ENCODE data around the gene EMCN.
"Not testable (repeated sequence)": the region's sequence is repeated elsewhere in the genome, so short reads cannot be mapped to it uniquely, and the experiment has no call there.

The EMCN gene

DNA sequence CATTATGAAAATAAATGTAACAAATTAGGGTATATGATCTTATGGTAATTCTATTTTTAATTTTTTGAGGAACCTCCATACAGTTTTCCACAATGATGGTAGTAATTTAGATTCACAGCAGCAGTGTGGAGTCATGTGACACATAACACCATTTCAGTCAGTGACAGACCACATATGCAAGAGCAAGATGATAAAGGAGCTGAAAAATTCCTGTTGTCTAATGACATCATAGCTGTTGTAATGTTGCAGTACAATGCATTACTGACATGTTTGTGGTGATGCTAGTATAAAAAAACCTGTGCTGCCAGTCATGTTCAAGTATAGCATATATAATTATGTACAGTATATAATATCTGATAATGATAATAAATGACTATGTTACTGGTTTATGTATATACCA is 28.5 kb downstream of the EMCN start:
- no peak for DNase-seq

DNA sequence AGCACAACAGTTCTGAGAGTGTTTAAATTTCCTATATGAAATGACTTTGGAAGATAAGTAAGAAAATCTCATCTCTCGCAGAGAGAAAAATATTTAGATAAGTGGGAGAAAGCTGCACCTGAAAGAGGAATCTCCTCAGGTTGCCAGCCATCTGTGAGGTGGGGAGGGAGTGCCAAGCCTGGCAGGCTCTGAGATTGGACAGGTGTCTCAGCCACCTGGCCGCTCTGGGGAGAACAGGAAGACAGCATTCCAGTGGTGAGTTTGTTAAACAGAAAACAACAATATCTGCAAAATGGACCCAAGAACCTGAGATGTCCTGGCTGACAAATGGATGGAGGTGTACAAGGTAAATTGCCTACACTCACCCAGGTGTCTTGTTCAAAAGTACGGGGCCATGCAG is 31.3 kb downstream of the EMCN start:
- no peak for DNase-seq

DNA sequence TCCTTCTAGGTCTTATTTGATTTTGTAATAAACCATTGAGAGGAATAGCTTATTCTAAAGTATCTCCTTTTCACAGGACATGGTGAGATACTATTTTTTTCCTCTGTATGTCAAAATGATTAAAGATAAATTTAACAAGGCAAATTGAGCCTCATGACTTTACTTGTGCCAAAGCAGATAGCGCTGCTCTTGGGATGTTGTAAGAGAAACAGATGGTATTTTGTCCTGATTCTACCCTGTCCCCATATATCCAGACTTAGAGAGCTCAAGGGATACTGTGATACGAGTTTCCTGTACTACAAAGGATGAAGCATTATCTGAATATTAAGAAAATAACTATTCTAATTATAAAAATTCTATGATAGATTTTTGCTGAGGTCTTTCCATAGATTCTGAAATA is 34.0 kb downstream of the EMCN start:
- DNase-seq: no peak

DNA sequence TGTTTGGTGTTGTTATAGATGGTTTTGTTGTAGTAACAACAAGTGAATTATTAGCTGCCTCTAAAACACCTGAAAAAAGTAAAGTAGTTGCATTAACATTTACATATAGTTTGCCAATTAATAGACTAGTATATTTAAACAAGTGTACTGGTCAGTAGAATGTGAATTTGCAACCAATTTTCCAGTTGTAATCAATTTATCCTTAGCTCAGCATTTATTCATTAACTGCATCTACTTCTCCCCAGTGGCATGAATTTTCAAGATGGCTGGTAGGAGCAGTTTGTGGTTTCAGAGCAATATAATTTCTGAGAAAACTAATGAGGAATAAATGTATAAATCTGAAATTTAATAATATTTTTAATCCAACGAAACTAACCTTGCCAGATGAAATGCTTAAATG is 37.9 kb downstream of the EMCN start:
- DNase-seq: no peak

DNA sequence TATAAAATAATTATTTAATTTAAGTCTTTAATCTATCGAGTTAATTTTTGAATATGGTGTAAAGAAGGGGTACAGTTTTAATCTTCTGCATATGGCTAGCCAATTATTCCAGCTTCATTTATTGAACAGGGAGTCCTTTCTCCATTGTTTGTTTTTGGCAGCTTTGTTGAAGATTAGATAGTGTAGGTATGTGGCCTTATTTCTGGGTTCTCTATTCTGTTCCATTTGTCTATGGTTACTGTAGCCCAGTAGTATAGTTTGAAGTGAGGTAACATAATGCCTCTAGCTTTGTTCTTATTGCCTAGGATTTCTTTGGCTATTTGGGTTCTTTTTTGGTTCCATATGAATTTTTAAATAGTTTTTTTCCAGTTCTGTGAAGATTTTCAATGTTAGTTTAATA is 48.3 kb downstream of the EMCN start:
- DNase-seq: no peak

DNA sequence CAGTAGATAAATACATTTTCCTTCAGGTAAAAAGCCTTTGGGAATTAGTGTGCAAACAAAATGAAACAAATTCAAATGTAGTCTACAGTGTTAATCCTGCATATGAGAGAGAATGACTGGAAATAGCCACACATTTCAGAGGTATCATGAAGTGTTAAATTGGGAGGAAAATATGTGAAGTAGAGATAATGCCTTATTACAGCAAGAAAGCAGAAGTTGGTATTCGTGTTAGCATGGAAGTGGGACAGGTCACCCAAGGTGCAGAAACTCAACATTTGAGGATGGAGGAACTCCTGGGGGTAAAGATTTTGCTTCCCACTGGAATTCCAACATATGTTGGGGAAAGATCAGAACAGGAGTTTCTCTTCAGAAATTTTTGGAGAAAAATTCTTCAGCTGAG is 51.3 kb downstream of the EMCN start:
- DNase-seq: no peak

DNA sequence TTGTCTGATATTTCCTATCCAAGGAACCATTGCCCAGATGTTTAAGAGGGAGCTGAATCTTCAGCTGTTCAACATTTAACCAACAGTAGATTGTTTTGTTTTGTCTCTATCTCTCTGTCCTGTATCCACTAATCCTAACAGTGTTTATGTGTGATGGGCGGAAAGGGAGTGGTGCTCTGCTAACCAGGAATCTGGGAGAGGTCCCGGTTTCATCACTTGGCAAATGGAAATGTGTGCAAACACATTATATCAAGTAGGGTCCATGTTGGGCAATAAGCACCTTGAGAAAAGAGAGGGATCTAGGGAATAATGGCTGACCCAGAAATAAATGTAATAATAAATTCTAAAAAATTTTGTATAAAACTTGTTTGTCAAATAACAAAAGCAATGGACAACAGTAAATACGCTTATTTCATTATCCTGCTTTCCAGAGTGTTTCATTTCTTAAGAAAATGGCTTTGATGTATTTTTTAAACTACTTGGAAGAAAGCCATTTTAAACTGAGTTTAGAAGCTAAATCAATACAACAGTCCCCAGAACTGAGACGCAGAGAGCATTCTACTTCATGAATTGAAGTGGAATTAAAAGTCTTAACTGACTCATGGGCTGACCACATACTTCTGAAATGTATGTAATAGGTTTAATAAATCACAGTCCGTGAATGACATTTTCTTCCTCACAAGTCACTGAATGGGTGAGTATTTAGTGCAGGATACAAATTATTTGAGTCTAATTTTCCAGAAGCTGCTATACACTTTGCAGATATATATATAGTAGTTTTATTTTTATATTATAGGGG is 55.8 kb downstream of the EMCN start:
- no peak for DNase-seq

DNA sequence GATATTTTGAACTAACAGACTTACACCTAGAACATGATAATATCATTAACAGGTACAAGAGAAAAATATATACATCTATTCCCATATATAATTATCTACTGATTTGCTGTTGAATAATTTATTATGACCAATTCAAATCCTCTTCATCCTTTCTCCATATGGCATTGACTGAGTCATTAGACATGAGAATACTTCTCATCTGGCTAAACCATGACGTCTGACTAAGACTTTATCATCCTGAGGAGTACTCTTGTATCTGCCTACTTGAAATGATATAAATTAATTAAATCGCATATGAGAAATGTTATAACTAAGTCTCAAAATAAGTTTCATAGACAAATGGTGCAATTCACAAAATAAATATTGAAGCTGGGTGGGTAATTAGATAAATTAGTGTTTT is 67.4 kb downstream of the EMCN start:
- no peak for DNase-seq

DNA sequence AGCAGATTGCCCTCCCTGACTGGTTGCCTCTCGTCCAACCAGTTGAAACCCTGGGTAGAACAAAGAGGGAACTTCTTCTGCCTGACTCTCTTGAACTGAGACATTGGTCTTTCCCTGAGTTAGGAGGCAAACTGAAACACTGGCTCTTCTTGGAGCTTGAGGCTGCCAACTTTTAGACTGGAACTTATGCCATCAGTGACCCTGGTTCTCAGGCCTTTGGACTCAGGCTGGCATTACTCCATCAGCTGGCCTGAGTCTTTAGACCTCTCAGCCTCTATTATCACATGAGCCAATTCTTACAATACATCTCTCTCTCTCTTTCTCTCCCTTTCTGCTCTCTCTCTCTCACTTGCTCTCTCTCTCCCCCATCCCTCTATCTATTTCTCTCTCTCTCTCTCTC is 86.4 kb downstream of the EMCN start:
- no peak for DNase-seq

DNA sequence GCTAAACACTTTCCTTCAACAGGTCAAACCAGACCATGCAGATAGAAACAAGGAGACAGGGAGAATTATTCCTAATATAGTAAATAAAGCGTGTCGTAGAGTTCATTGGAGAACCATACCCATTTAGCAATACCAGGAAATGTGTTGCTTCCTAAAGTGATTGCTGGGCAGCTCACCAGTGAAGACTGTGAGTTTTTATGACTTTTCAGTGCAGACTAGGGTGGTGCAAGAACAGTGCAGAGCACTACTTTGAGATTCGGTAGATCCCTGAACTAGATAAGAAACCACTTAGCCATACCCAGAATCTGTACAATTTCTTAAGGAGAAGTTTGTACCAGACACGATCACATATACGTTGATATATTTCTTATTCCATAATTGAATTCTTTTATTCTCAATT is 87.4 kb downstream of the EMCN start:
- no peak for DNase-seq

DNA sequence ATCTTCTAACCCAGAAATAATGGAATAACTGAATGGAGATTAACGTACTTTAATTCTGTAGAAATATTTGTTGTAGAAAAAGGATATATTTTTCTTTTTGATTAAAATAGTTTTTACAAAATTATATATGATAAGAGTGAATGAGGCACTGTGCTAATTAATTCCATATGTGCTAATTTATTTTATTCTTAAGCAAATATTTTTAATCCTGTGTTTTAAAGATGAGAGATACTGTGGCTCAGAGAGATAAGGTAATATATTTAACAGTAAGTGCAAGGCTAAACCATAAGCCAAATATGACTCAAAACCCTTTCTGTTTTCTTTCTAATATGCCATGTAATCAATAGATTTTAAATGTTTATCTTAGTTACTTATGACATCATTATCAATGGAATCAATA is 88.2 kb downstream of the EMCN start:
- no peak for DNase-seq

DNA sequence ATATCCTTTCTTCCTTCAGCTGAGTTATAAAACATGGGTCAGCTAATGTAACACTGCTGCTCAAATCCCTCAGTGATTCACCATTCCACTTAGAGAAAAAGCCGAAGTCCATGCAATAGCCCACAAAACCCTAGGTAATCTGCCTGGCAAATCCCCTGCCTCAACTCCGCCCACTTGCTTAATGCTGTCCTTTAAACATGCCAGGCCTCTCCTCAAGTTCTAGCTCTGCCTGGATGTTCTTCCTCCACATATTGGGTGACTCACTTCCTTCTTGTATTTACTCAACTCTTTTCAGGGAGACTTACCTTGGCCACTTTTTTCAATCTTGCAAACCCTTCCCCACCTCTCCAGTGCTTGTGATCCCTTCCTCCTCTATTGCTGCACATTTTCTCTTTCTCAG is 89.8 kb downstream of the EMCN start:
- no peak for DNase-seq

DNA sequence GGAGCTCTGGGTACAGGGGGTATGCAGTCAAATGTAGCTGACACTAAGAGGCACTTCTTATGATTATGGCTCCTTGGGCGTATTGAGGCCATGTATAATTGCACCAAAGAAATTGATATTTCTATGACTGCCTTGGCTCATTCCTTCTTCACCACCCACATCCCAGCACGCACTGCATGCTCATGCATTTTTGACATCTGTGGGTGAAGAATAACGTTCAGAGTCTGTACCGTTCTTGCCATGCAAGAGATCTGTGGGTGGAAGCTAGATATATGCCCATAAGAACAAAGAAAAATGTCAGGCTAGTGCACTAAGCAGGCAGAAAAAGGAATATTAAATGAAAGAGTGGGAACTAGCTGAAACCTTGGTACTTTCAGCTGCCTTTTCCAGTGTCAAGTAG is 93.4 kb downstream of the EMCN start:
- DNase-seq: no peak

DNA sequence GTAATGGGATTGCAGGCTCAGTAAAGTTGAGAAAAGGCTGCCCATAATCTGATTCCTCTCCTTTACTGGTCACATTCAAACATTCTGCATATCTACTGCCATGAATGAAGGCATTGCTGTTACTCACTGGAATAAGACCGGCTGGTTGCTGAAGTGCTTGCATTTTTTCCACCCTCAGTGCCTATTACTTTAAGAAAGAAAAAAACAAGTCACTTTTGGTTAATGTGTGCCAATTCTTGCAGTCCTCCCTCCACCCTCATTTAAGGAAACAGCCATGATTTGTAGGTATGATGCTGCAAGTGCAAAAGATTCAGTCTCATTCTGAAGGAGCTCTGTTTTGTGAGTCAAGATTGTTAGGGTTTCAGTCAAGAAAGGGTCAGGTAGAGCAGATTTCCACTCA is 94.9 kb downstream of the EMCN start:
- DNase-seq: no peak

DNA sequence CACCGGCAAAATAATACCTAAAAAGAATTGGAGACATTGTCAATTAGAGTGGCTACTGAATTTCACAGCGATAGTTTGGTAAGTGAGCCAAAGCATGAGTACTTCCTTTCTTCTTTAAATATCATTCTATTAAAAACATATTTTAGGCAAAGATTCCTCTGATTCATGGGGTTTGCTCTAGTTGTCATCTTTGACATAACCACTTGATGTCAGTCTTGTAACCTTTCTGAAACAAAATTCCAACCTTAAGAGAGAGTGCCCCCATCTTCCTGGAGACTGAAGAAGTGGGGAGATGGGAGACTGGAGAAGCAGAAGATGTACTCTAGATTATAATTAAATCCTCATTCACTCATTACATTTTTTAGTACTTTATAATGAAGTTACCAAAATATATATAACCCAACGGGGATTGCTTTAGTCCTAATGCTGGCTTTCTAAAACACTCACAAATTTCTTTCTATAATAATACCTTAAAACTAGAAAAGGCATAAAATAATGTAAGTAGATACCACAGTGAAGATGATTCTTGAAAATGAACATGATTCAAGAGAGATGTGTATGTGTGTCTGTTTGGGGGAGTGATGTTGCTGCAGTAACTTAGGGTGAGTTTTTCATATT is 96.4 kb downstream of the EMCN start:
- no peak for DNase-seq

DNA sequence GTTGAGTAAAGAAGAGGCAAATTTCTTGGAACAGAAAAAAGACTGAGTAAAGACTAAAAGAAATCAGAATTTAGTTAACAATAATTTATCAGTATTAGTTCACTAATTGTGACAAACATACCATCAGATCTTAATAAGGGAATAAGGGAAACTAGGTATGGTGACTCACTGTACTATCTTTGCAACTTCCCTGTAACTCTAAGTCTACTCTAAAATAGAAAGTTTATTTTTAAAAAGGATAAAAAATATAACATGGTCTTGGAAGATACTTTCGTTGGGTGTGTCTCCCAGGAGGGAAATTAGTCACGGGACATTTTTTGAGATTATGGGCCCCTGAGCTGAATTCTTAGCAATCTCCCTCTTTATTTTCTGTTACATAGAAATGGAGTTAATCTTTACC is 97.3 kb downstream of the EMCN start:
- no peak for DNase-seq

DNA sequence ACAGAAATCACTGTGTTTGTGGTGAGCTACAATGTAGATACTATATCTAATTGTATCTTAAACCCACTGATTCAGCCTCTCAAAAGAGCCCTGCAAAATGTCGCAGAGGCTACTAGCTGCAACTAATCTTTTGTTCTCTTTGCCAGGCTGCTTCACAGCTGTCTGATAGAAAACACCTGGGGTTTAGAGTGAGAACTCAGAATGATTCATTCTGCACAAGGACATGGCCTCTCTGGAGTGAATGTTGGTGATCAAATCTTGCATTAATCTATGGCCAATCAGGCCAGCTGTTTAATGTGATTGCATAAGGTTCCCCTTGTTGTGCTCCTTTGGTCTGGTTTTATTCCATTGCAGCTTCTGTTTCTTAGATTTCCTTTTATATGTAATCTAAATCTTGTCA is 100.3 kb downstream of the EMCN start:
- no peak for DNase-seq

DNA sequence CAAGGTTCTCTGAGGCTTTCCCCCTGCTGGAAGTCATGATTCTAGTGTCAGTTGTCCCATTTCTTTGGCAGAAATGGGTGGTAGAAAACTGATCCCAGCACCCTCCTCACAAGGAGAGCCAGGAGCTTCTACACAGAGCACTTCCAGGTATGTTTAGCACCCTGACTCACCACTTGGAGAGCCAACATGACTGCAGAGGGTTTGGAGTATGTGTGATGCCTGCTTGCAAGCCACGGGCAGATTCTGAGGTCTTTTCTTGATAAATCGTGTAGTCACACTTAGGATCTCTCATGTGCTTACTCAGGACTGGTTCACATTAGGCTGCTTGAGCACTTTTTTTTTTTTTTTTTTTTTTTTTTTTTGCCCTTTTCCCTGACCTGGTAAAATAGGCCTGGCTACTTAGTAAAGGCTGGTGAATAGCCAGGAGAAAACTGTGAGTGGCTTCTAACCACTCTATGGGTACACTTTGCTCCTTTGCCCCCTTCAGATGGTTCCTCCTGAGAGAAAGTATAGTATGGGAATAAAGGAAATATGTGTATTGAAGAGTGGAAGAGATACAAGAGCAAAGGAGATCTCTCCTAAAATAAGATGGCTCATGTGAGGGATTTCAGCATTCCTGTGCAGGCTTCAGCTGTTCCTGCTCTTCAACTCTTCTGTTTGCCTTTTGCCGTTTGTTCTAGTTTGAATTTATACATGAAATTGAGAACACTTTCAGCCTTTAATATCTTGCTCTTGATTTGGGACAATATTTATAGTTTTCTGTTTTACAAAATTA is 103.6 kb downstream of the EMCN start:
- DNase-seq: no peak

DNA sequence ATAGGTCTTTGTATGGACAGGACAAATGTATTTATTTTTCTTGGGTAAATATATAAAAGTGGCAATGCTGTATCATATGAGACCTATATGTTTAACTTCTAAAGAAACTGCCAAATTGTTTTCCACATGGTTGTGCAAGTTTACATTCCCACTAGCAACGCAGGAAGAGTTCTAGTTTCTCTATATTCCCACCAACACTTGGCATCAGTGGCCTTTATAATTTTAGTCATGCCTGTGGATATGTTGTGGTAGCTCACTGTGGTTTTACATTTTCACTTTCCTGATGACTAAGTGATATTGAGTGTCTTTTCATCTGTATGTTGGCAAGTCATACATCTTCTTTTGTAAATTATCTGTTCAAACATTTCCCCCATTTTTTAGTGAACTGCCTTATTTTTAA is 126.0 kb downstream of the EMCN start:
- no peak for DNase-seq

DNA sequence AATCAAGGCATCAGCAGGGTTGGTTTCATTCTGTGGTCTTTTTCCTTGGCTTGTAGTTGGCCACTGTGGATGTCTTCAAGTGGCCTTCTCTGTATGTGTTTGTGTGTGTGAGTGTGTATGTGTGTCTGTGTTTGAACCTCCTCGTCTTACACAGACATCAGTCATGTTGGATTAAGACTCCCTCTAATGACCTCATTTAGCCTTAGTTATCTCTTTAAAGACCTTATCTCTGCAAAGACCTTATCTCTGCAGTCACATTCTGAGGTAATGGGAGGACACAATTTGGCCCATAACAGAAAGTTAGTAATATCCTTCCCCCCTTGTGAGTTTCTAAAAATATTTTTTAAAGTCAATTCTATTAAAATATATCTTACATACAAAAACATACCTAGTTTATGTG is 126.7 kb downstream of the EMCN start:
- DNase-seq: no peak

DNA sequence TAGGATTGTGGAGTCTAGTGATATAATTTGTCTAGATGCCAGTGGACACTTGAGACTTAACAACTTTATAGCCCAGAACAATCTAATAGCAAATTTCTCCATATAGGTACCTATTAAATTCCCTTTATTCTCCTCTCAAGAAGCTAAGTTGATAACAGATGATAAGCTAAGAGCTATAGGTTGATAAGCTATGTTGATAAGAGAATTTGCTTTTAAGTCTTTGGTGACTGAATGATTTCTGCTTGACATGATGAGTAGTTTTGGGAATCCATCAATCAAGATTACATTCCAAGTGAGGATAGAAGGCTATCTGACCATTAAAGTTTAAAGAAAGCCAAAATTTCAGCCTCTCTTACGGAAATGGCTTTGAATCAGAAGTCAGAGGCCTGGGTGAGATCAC is 131.6 kb downstream of the EMCN start:
- DNase-seq: no peak

DNA sequence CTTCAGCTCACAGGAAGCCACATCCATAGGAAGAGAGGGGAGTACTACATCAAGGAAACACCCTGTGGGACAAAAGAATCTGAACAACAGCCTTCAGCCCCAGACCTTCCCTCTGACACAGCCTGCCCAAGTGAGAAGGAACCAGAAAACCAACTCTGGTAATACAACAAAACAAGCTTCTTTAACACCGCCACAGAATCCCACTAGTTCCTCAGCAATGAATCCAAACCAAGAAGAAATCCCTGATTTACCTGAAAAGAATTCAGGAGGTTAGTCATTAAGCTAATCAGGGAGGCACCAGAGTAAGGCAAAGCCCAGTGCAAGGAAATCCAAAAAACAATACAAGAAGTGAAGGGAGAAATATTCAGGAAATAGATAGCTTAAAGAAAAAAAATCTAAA is 137.4 kb downstream of the EMCN start:
- not testable (repeated sequence) for DNase-seq

DNA sequence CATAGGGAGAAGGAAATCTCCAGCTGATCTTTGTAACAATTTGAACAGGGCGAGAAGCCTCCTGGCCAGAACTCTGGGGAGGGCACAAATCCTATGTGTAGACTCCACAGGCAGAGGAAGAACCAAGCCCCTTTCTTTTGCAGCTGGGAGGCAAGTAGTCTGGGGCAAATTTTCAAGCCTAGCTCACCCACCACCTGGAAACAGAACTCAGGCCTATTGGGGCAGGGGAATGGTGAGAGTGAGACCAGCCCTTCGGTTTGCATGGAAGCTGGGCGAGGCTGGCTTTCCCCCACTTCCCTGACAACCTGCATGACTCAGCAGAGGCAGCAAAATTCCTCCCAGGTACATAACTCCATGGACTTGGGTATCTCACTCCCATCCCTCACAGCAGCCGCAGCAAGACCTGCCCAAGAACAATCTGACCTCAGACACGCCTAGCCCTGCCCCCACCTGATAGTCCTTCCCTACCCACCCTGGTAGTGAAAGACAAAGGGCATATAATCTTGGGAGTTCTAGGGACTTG is 138.2 kb downstream of the EMCN start:
- no peak for DNase-seq

DNA sequence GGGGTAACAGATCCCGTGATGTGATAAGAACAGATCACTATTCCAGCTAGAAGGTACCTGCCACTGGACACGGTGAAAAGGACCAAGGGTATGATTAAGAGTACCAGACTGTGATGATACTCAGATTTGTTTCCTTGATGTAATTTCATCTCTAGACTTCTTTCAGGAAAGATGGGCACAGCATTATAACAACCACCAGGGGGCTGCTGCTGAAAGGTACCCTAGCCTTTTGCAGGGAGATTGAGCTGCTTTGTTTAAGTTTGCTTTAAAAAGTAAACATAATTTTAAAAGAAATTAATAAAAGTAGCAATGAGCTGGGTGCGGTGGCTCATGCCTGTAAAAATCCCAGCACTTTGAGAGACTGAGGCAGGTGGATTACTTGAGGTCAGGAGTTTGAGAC is 145.4 kb downstream of the EMCN start:
- no peak for DNase-seq

Data from hematopoietic multipotent progenitor cell treated with erythropoietin and hydrocortisone succinate and interleukin-3 and kit ligand, for 8 days (in vitro differentiated cells).